Upper lobe of left lung (tissue), 4 donors: ENCODE data around the gene GCC1.

Experiments used
- POLR2A ChIP-seq, 4 donors: fragments of 450-650 bp; IDR thresholded peaks; one replicate each; pipeline ENCODE4 v1.5.1; 2016 to 2017; ENCODE audit warnings: antibody characterized with exemption in 4 of 4, mild to moderate bottlenecking in 2 of 4
- POLR2AphosphoS5 ChIP-seq, 2 donors: sonication (generic); formaldehyde crosslinking; IDR thresholded peaks; one replicate each; pipeline ENCODE4 v1.5.1; 2017; ENCODE audit warnings: antibody characterized with exemption in 2 of 2
- TF ChIP-seq, protein P1 (sequence below), 6 experiments: fragments of 450-650 bp in 4 of 6; fragments of 200-600 bp in 2 of 6; sonication (generic) in 2 of 6; IDR thresholded peaks; one replicate each; pipeline ENCODE4 v1.5.1; 2016 to 2019; ENCODE audit warnings: antibody characterized with exemption in 6 of 6

DNA sequence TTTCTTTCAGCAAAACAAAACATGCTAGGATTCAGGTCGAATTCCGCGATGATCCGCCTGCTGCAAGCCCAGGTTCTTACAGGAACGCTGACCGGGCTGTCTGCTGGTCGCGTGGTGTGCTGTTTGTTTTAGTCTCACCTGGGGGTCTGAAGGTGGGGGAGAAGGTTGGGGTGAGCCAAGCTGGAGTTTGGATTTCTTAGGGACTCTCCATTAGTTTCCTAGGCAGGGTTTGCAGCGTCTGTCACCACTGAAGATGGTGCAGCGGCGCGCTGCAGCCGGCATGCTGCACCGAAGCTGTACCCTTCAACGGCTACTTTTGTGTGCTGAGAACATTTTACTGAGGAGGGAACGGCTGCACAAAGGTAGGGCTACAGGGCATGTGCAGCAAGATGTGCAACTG, 48.7 kb downstream of the GCC1 start:
- TF ChIP-seq, protein P1, sequence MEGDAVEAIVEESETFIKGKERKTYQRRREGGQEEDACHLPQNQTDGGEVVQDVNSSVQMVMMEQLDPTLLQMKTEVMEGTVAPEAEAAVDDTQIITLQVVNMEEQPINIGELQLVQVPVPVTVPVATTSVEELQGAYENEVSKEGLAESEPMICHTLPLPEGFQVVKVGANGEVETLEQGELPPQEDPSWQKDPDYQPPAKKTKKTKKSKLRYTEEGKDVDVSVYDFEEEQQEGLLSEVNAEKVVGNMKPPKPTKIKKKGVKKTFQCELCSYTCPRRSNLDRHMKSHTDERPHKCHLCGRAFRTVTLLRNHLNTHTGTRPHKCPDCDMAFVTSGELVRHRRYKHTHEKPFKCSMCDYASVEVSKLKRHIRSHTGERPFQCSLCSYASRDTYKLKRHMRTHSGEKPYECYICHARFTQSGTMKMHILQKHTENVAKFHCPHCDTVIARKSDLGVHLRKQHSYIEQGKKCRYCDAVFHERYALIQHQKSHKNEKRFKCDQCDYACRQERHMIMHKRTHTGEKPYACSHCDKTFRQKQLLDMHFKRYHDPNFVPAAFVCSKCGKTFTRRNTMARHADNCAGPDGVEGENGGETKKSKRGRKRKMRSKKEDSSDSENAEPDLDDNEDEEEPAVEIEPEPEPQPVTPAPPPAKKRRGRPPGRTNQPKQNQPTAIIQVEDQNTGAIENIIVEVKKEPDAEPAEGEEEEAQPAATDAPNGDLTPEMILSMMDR (IDR thresholded peaks at IDR 0.05): no peak
- TF ChIP-seq POLR2AphosphoS5 (IDR thresholded peaks at IDR 0.05) (no peak), POLR2A (IDR thresholded peaks at IDR 0.05) (no peak)
